Measurements from ENCODE around the gene NAA60. TPM values are rescaled to one million over a fixed set of nuclear protein-coding genes. Genes with fewer than 3 reads are reported as not detected.
"Not testable (repeated sequence)": the region's sequence is repeated elsewhere in the genome, so short reads cannot be mapped to it uniquely, and the experiment has no call there.

NAA60 gene
- total RNA-seq, 1 donor from 2014 or later: 56.3 TPM

GRCh38 chr16:3498988-3499387 is 55.5 kb downstream of the NAA60 start:
- intact Hi-C loops (cut with DNase I): no loop called here
- Histone ChIP-seq H3K4me1 (peaks cover 16% of the 10 kb centered on the region), H3K27me3 (ENCODE audit: low read depth) (no peaks in the 10 kb centered on the region), H3K4me3 (no peak overlapping the region), H3K9me3 (no peaks in the 10 kb centered on the region), H3K36me3 (no peaks in the 10 kb centered on the region), H3K27ac (no peak overlapping the region)
- no peak for DNase-seq
- ATAC-seq: no peak
- TF ChIP-seq CTCF (IDR thresholded peaks at IDR 0.05): no peak

- not testable (repeated sequence) for ATAC-seq
These were observed 57.9 kb downstream of the NAA60 start for GRCh38 chr16:3501412-3501761.

GRCh38 chr16:3501783-3502400 is 58.4 kb downstream of the NAA60 start:
- Histone ChIP-seq H3K27me3 (ENCODE audit: low read depth) (no peaks in the 10 kb centered on the region), H3K4me3 (peak overlapping the region; percentile 89), H3K4me1 (peaks cover 16% of the 10 kb centered on the region), H3K27ac (no peak overlapping the region), H3K36me3 (peaks cover 21% of the 10 kb centered on the region), H3K9me3 (no peaks in the 10 kb centered on the region)
- DNase-seq (peak; percentile 29), ATAC-seq (no peak)
- intact Hi-C loops (cut with DNase I): no loop called here
- TF ChIP-seq CTCF (IDR thresholded peaks at IDR 0.05): no peak

More at GRCh38 chr16:3501412-3501761, 57.9 kb downstream of the NAA60 start:
- intact Hi-C loops (cut with DNase I); H3K27me3 ChIP-seq (ENCODE audit: low read depth); H3K9me3 ChIP-seq; DNase-seq: not testable (repeated sequence)
- H3K27ac ChIP-seq: peak overlapping the region; percentile 85
- H3K4me3 ChIP-seq: peak overlapping the region; percentile 89
- peaks cover 16% of the 10 kb centered on the region for H3K4me1 ChIP-seq
- H3K36me3 ChIP-seq: peaks cover 17% of the 10 kb centered on the region

- DNase-seq (no peak), ATAC-seq (no peak)
- Histone ChIP-seq H3K4me3 (no peak overlapping the region), H3K27ac (no peak overlapping the region), H3K27me3 (ENCODE audit: low read depth) (no peaks in the 10 kb centered on the region), H3K9me3 (no peaks in the 10 kb centered on the region), H3K36me3 (peaks cover 31% of the 10 kb centered on the region), H3K4me1 (peaks cover 16% of the 10 kb centered on the region)
- intact Hi-C loops (cut with DNase I): no loop called here
- TF ChIP-seq CTCF (IDR thresholded peaks at IDR 0.05): no peak
These were observed 60.0 kb downstream of the NAA60 start for GRCh38 chr16:3503523-3503922.

GRCh38 chr16:3508736-3509135 is 65.3 kb downstream of the NAA60 start:
- intact Hi-C loops (cut with DNase I): no loop called here
- ATAC-seq: no peak
- no peaks in the 10 kb centered on the region for H3K27me3 ChIP-seq (ENCODE audit: low read depth)
- H3K9me3 ChIP-seq: no peaks in the 10 kb centered on the region
- no peak for DNase-seq
- no peak for TF ChIP-seq CTCF (IDR thresholded peaks at IDR 0.05)
- H3K36me3 ChIP-seq: peaks cover 80% of the 10 kb centered on the region
- H3K27ac ChIP-seq: no peak overlapping the region
- H3K4me3 ChIP-seq: no peak overlapping the region
- H3K4me1 ChIP-seq: no peaks in the 10 kb centered on the region

- no peak overlapping the region for H3K4me3 ChIP-seq
- intact Hi-C loops (cut with DNase I): no loop called here
- no peak for DNase-seq
- peaks cover 88% of the 10 kb centered on the region for H3K36me3 ChIP-seq
- no peak for TF ChIP-seq CTCF (IDR thresholded peaks at IDR 0.05)
- H3K27ac ChIP-seq: no peak overlapping the region
- no peaks in the 10 kb centered on the region for H3K27me3 ChIP-seq (ENCODE audit: low read depth)
- H3K4me1 ChIP-seq: no peaks in the 10 kb centered on the region
- H3K9me3 ChIP-seq: no peaks in the 10 kb centered on the region
- peak; percentile 47 to 68 for ATAC-seq
These were observed 66.0 kb downstream of the NAA60 start for GRCh38 chr16:3509470-3509928.
